ENCODE data around the gene PRKN.

PRKN gene

DNA sequence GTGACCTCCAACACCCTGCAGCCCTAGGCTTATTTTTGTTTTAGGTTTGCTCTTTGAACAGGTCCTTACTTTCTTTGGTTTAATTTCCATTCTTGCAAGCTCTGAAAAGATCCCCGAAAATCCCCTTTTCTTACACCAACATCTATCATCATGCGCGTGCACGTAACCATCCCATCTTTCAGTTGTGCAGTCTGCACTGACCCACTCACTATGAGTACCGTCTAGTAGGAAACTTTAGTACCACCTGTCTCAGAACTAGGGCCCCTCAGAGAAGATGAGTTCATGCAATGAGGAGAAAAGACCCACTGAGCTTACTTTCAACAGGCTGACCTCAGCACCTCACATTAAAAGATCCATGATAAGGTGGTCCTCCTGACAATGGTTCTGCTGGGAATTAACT, 1333.1 kb downstream of the PRKN start:
- no peak for DNase-seq

- peak; percentile 17 to 79 for DNase-seq
These were observed 1333.7 kb downstream of the PRKN start for GRCh38 chr6:161393839-161394364.

- DNase-seq: no peak
These were observed 1334.3 kb downstream of the PRKN start for GRCh38 chr6:161393292-161393691.

DNA sequence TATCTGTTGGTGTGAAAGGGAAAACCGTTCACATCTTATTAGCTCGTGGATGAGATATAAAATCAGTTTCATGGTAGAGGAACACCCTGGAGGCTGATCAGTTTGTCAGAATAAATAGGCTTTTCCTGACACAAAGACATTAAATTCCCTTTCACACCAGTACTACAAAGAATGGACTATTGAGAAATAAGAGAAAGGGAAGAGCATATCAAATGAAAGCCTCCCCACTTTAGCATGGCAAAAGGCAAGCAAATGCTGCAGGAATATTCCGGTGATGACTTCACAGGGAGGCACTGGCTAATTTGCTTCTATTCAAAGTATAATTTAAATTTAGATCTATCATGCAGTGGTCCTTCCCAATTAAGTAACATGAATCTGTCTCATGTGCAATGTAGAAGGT, 1337.8 kb downstream of the PRKN start:
- DNase-seq: no peak

DNA sequence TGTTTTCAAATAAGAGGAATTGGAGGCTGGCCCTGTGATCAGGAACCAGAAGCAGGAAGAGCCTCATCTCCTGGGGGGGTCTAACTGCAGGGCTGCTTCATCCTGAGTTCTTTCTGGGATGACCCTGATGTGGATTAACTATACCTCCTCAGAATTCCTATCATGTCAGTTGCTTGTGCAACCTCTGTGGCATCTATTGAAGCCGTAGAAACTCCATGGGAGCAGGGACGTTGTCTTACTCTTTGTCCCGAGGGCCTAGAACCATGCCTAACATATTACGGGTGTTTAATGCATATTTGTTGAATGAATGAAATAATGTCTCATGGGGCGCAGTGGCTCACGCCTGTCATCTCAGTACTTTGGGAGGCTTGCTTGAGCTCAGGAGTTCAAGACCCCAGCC, 1343.6 kb downstream of the PRKN start:
- no peak for DNase-seq

GRCh38 chr6:161379834-161380582, 1347.6 kb downstream of the PRKN start:
- DNase-seq: no peak

GRCh38 chr6:161378115-161378514, 1349.5 kb downstream of the PRKN start:
- DNase-seq: no peak

GRCh38 chr6:161377116-161377515, 1350.5 kb downstream of the PRKN start:
- no peak for DNase-seq

- no peak for DNase-seq
These were observed 1351.2 kb downstream of the PRKN start for GRCh38 chr6:161376367-161376766.

GRCh38 chr6:161374971-161375873, 1352.3 kb downstream of the PRKN start:
- DNase-seq: no peak

DNA sequence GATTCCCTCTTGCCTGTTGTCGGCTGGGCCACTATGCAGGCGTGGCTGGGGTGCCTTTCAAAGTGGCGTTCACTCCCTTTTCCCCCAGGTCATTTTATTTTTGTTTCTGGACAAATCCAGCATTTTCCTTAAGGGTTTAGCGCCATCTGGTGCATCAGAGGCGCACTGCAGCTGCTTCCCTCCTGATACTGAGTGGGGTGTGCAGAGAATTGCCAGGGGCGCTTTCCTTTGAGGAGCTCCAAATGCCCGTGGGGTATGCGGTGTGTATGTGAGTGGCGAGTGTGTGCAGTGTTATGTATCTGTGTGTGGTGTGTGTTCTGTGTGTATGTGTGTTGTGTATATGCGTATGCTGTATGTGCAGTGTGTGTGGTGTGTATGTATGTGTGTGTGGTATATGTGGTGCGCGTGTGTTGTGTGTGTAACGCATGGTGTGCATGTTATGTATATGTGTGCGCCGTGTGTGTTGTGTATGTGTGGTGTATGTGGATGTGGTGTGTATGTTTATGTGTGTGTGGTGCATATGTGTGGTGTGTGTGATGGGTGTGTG, 1353.6 kb downstream of the PRKN start:
- DNase-seq: peak in 1 of 2 experiments; percentile 39

GRCh38 chr6:161372422-161372793, 1355.2 kb downstream of the PRKN start:
- DNase-seq: no peak

DNA sequence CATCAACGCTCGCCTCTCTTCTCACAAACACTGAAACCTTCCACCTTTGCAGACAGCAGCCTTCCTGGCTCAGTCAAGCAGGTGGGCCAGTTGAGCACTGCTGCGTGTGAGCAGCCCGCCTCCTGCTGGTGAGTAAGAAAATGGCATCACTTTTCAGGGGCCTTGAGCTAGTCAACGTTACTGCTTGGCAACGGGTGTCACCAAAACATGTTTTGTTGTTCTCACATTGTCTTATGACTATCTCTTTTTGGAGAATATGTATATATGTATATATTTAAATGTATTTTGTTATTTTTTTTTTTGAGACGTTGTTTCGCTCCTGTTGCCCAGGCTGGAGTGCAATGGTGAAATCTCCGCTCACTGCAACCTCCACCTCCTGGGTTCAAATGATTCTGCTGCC, 1356.7 kb downstream of the PRKN start:
- DNase-seq: peak in 1 of 2 experiments; percentile 62

- DNase-seq: no peak
These were observed 1358.2 kb downstream of the PRKN start for GRCh38 chr6:161369339-161369738.

DNA sequence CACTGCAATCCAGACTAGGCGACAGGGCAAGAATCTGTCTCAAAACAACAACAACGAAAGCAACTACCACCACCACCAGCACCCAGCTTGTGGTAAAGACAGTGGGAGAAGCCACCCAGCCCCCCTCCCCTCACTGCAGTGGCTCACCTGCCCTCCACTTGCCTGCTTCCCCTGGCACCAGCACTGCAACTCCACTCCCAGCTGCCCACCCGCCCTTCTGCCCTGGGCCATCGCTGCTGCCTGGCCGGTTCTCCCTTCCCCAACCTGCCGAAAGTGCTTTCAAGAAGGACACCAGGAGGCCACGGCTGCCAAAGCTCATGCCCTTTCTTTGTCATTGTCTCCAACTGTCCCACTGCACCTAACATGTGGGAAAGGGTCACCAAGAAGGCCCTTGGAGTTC, 1359.1 kb downstream of the PRKN start:
- no peak for DNase-seq

- DNase-seq: no peak
These were observed 1360.1 kb downstream of the PRKN start for GRCh38 chr6:161367472-161367871.

DNA sequence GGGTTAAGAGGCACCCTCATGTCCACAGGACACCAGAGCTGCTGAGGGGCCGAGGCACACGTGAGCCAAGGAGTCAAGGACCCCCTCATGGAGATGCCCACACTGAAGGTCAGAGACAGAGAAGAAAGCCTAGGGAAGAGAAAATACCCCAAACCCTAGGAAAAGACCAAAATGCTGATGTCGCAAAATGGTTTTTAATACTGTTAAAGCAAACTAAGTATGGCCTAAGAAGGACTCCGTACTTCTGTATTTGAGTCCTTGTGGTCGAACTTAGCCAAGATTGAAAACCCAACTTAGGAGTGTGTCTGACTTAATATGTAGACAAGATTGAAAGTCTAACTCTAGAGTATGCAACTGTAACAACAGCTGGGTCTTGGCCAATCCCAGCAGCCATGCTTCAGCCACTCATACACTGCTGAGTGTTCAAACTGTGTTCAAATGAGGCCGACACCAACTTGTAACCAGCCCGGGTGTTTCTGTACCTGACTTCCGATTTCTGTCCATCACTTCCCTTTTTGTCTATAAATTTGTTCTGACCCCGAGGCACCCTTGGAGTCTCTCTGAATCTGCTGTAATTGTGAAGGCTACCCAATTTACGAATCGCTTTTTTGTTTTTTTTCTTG, 1361.2 kb downstream of the PRKN start:
- DNase-seq: no peak

GRCh38 chr6:161365633-161366032, 1361.9 kb downstream of the PRKN start:
- no peak for DNase-seq

DNA sequence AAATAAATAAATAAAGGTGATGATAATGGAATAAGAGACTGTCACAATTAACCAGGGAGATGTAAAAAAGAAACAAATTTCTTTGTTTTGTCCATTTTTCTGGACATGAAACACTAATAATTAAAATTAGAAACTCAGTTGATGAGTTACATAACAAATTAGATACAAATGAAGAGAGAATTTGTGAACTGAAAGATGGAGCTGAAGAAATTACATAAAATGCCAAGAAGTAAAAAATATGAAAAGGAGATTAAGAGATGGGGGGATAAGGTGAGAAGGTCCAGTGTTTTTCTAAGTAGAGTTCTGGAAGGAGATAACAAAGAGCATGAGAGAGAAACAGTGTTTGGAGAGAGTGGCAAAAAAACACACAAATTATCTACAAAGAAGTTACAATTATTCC, 1364.3 kb downstream of the PRKN start:
- DNase-seq: no peak

GRCh38 chr6:161362266-161362665, 1365.3 kb downstream of the PRKN start:
- DNase-seq: no peak

DNA sequence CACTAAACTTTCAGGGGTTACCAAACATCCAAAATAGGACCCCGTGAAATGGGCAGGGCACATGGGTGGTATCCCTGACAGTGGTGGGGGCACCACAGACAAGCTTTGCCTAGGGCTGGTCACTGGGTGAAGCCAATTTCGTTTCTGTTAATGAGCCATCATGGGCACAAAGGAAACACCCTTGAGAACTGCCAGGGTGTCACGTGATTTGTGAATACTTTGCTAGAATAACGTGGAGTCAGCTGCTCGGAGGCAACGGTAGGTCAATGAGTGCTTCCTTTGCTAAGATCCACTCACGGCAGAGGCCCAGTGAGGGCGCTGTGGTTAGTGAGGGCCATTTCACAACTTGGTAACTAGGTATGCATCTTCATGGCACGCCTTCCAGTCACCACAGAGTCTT, 1366.0 kb downstream of the PRKN start:
- DNase-seq: no peak

- DNase-seq: no peak
These were observed 1367.0 kb downstream of the PRKN start for GRCh38 chr6:161360520-161360919.

DNA sequence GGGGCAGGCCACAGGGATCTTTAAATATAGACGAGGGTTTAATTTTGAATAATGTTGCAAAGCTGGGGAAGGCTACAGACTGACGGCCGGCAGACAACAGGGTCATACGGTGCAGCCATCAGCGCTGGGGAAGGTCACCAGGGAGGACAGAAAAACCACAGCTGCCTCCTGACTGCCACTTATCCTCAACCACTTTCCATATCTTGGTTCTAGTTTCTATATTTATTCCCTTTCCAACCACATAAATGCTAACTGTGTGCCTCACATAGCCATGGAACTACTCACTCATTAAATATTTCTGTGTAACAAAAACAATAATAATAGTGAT, 1368.0 kb downstream of the PRKN start:
- DNase-seq: no peak
